BE2C (cell line): Measurements from ENCODE around the gene NVL.
"Not testable (repeated sequence)": the region's sequence is repeated elsewhere in the genome, so short reads cannot be mapped to it uniquely, and the experiment has no call there.

Experiments
- DNase-seq: peaks from one replicate; pipeline ENCODE4 v3.0.0-alpha.2; 2020
- H3K27me3 ChIP-seq: fragments of 250-450 bp; sonication (Bioruptor Pico); 2 replicates; pipeline ENCODE4 v1.5.1; 2020; ENCODE audit warnings: mild to moderate bottlenecking
- H3K36me3 ChIP-seq: fragments of 250-450 bp; sonication (Bioruptor Pico); 2 replicates; pipeline ENCODE4 v1.5.1; 2020; ENCODE audit warnings: mild to moderate bottlenecking
- H3K4me1 ChIP-seq: fragments of 250-450 bp; sonication (Bioruptor Pico); 2 replicates; pipeline ENCODE4 v1.5.1; 2020
- H3K4me3 ChIP-seq: 2 replicates; pipeline ENCODE4 v1.5.1; 2011; ENCODE audit warnings: low read depth, low read length
- H3K9me3 ChIP-seq: fragments of 250-450 bp; sonication (Bioruptor Pico); 2 replicates; pipeline ENCODE4 v1.5.1; 2020
- CTCF ChIP-seq: IDR thresholded peaks from 2 replicates; pipeline ENCODE4 v1.5.1; 2012; ENCODE audit warnings: mild to moderate bottlenecking, low read depth, low read length

NVL gene

GRCh38 chr1:224353975-224354925 is 24.3 kb upstream of the NVL start:
- Histone ChIP-seq H3K9me3 (no peaks in the 10 kb centered on the region), H3K4me3 (no peak overlapping the region)
- TF ChIP-seq CTCF: no peak

GRCh38 chr1:224352436-224353085 is 22.6 kb upstream of the NVL start:
- H3K4me1 ChIP-seq, H3K27me3 ChIP-seq, H3K36me3 ChIP-seq, DNase-seq, H3K9me3 ChIP-seq, H3K4me3 ChIP-seq: not testable (repeated sequence)

More at GRCh38 chr1:224353975-224354925, 24.3 kb upstream of the NVL start:
- no peak for DNase-seq
- no peaks in the 10 kb centered on the region for H3K4me1 ChIP-seq
- no peaks in the 10 kb centered on the region for H3K27me3 ChIP-seq
- no peaks in the 10 kb centered on the region for H3K36me3 ChIP-seq

- not testable (repeated sequence) for H3K4me3 ChIP-seq, H3K9me3 ChIP-seq, H3K36me3 ChIP-seq, DNase-seq, H3K27me3 ChIP-seq, H3K4me1 ChIP-seq
Observed at GRCh38 chr1:224349716-224350115, 19.7 kb upstream of the NVL start.

GRCh38 chr1:224348137-224348536 is 18.2 kb upstream of the NVL start:
- TF ChIP-seq CTCF: no peak
- Histone ChIP-seq H3K9me3 (peaks cover 12% of the 10 kb centered on the region), H3K4me3 (no peak overlapping the region), H3K36me3 (no peaks in the 10 kb centered on the region), H3K4me1 (no peaks in the 10 kb centered on the region), H3K27me3 (no peaks in the 10 kb centered on the region)
- DNase-seq: no peak

- no peaks in the 10 kb centered on the region for H3K36me3 ChIP-seq
- no peak for DNase-seq
- peaks cover 12% of the 10 kb centered on the region for H3K9me3 ChIP-seq
- no peaks in the 10 kb centered on the region for H3K4me1 ChIP-seq
- peaks cover 5% of the 10 kb centered on the region for H3K27me3 ChIP-seq
- H3K4me3 ChIP-seq: no peak overlapping the region
- TF ChIP-seq CTCF: no peak
Observed at GRCh38 chr1:224343679-224344078, 13.7 kb upstream of the NVL start.

- Histone ChIP-seq H3K4me3 (peak overlapping the region; percentile 27), H3K9me3 (peaks cover 12% of the 10 kb centered on the region)
- H3K4me1 ChIP-seq, H3K27me3 ChIP-seq, H3K36me3 ChIP-seq: not testable (repeated sequence)
- peak; percentile 22 for DNase-seq
Observed at GRCh38 chr1:224340453-224341384, 10.7 kb upstream of the NVL start.

GRCh38 chr1:224339442-224340033 is 9.6 kb upstream of the NVL start:
- Histone ChIP-seq H3K9me3 (peaks cover 10% of the 10 kb centered on the region), H3K4me3 (no peak overlapping the region), H3K36me3 (no peaks in the 10 kb centered on the region), H3K4me1 (no peaks in the 10 kb centered on the region), H3K27me3 (peaks cover 5% of the 10 kb centered on the region)
- TF ChIP-seq CTCF: no peak
- DNase-seq: no peak
